Lower lobe of right lung (tissue), 2 donors: ENCODE results near the gene KCNK13. TPM values are rescaled to one million over a fixed set of nuclear protein-coding genes. Genes with fewer than 3 reads are reported as not detected.

Experiments
- ATAC-seq, 2 donors: fragments of 200-7000 bp; cut with Tn5 transposase; one replicate each; pipeline ENCODE4 v1.9.1; 2020 to 2022; ENCODE audit warnings: mild to moderate bottlenecking in 2 of 2, moderate library complexity in 2 of 2
- DNase-seq: peaks from one replicate; pipeline ENCODE4 v3.0.0-alpha.2; 2020
- H3K27ac ChIP-seq: fragments of 200-600 bp; one replicate; pipeline ENCODE4 v1.8.0; 2022
- H3K27me3 ChIP-seq: fragments of 200-600 bp; one replicate; pipeline ENCODE4 v1.8.0; 2022; ENCODE audit warnings: low read depth
- H3K36me3 ChIP-seq: fragments of 200-600 bp; one replicate; pipeline ENCODE4 v1.8.0; 2022; ENCODE audit warnings: mild to moderate bottlenecking
- H3K4me1 ChIP-seq: fragments of 200-600 bp; one replicate; pipeline ENCODE4 v1.8.0; 2022
- H3K4me3 ChIP-seq: fragments of 200-600 bp; one replicate; pipeline ENCODE4 v1.8.0; 2022; ENCODE audit warnings: mild to moderate bottlenecking
- H3K9me3 ChIP-seq: fragments of 200-600 bp; one replicate; pipeline ENCODE4 v1.8.0; 2022
- CTCF ChIP-seq: fragments of 200-600 bp; IDR thresholded peaks from one replicate; pipeline ENCODE4 v1.8.0; 2022; ENCODE audit warnings: antibody characterized with exemption, mild to moderate bottlenecking
- intact Hi-C: fragments of 100-400 bp; cut with DNase I; formaldehyde crosslinking; loops from one replicate; pipeline ENCODE4 v1.11.0; 2022
- total RNA-seq: library from RNA; stranded (reverse); fragmentation: NEBNext Ultra II Directional; extraction: Animal tissue kit (Norgen Biotek cat#: 25700); gene quantifications from one replicate; pipeline ENCODE4 v1.2.1, GENCODE V29; 2021
- donor health status: DM: no; HTN: yes; CAD: no; lungs with severe emphysema.

The KCNK13 gene
- total RNA-seq, 1 donor from 2014 or later, result 1.2 TPM

GRCh38 chr14:90184094-90184493 is 122.3 kb downstream of the KCNK13 start:
- no peaks in the 10 kb centered on the region for H3K36me3 ChIP-seq
- no peak overlapping the region for H3K4me3 ChIP-seq
- intact Hi-C loops, result no loop called here
- H3K9me3 ChIP-seq, result no peaks in the 10 kb centered on the region
- H3K27me3 ChIP-seq, result no peaks in the 10 kb centered on the region
- no peak for TF ChIP-seq CTCF
- no peaks in the 10 kb centered on the region for H3K4me1 ChIP-seq
- ATAC-seq, result no peak
- no peak overlapping the region for H3K27ac ChIP-seq
- no peak for DNase-seq

GRCh38 chr14:90184571-90185266 is 122.9 kb downstream of the KCNK13 start:
- no peak for TF ChIP-seq CTCF
- Histone ChIP-seq H3K27ac (no peak overlapping the region), H3K4me3 (no peak overlapping the region), H3K4me1 (no peaks in the 10 kb centered on the region), H3K36me3 (no peaks in the 10 kb centered on the region), H3K9me3 (no peaks in the 10 kb centered on the region), H3K27me3 (no peaks in the 10 kb centered on the region)
- ATAC-seq (no peak), DNase-seq (no peak)
- intact Hi-C loops, result no loop called here

GRCh38 chr14:90188588-90188987 is 126.8 kb downstream of the KCNK13 start:
- Histone ChIP-seq H3K4me1 (no peaks in the 10 kb centered on the region), H3K27me3 (no peaks in the 10 kb centered on the region), H3K9me3 (no peaks in the 10 kb centered on the region), H3K36me3 (no peaks in the 10 kb centered on the region), H3K27ac (no peak overlapping the region), H3K4me3 (no peak overlapping the region)
- intact Hi-C loops, result no loop called here
- DNase-seq (no peak), ATAC-seq (no peak)
- TF ChIP-seq CTCF, result no peak

- no peak for DNase-seq
- intact Hi-C loops, result no loop called here
- no peaks in the 10 kb centered on the region for H3K27me3 ChIP-seq
- H3K27ac ChIP-seq, result no peak overlapping the region
- H3K36me3 ChIP-seq, result no peaks in the 10 kb centered on the region
- no peak for ATAC-seq
- H3K9me3 ChIP-seq, result no peaks in the 10 kb centered on the region
- TF ChIP-seq CTCF, result no peak
- no peak overlapping the region for H3K4me3 ChIP-seq
- H3K4me1 ChIP-seq, result no peaks in the 10 kb centered on the region
Measured at GRCh38 chr14:90191154-90191553, 129.4 kb downstream of the KCNK13 start.

GRCh38 chr14:90191585-90191984 is 129.8 kb downstream of the KCNK13 start:
- ATAC-seq, result no peak
- no peak overlapping the region for H3K4me3 ChIP-seq
- no peaks in the 10 kb centered on the region for H3K9me3 ChIP-seq
- no peaks in the 10 kb centered on the region for H3K4me1 ChIP-seq
- no peak overlapping the region for H3K27ac ChIP-seq
- TF ChIP-seq CTCF, result no peak
- no peak for DNase-seq
- intact Hi-C loops, result no loop called here
- H3K36me3 ChIP-seq, result no peaks in the 10 kb centered on the region
- peaks cover 3% of the 10 kb centered on the region for H3K27me3 ChIP-seq
